ENCODE results near the gene P2RX3.

DNA sequence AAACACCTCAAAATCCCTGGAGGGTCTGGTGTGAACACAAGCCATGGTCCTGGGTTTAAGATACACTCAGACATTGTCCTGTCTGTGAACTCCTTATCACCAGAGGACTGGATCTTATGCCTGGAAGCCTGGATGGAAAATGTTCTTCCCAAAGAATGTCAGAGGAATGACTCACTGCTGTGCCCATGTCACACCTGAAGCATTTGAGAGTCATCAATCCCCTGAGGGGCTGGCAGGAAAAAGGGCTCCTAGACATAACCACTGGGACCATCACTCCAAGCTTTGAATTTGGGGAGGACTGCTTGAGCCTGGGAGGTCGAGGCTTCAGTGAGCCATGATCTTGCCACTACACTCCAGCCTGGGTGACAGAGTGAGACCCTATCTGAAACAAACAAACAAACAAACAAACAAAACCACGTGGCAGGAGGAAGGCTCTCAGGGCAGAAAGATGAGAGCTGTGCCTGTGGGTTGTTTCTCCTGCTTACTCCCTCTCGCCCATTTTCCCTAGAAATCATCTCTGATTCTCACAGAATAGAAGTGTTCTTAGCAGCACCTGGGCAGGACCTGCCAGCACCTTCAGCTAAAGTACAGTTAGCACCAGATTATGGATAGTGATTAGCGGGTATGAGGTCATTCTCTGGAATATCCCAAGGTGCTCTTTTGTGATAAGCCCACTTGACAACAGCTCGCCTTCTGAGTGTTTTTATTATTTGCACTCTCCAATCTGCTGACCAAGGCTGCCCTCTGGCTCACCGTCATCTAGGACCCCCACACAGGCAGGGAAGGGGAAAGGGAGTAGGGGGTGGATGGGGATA, 64.2 kb downstream of the P2RX3 start:
- TF ChIP-seq CEBPB (IDR thresholded peaks at IDR 0.05) (no peak), EGR1 (IDR thresholded peaks at IDR 0.05) (no peak)
